Activated B cell treated with CpG ODN at 0.5 μM for 24 hours (primary cell): Measurements from ENCODE around the gene ELL. TPM values are rescaled to one million over a fixed set of nuclear protein-coding genes. Genes with fewer than 3 reads are reported as not detected.

Source experiments
- ATAC-seq: fragments of 200-7000 bp; cut with Tn5 transposase; one replicate; pipeline ENCODE4 v1.10.0; 2021; ENCODE audit warnings: low read depth, mild to moderate bottlenecking, moderate library complexity
- CTCF ChIA-PET: fragments of 350-600 bp; sonication (Branson Sonifier 250); formaldehyde crosslinking; loops from one replicate; lab custom pipeline; 2021; ENCODE audit warnings: antibody characterized with exemption; lab: Charles Lee
- POLR2A ChIA-PET: fragments of 350-600 bp; sonication (Branson Sonifier 250); formaldehyde crosslinking; loops from one replicate; lab custom pipeline; 2021; ENCODE audit warnings: antibody characterized with exemption; lab: Charles Lee
- DNase-seq: peaks from one replicate; pipeline ENCODE4 v3.0.0; 2022
- H3K27ac Mint-ChIP-seq: one replicate; pipeline ENCODE4 v1.8.0; 2020; ENCODE audit warnings: mixed read lengths
- H3K27me3 Mint-ChIP-seq: one replicate; pipeline ENCODE4 v1.8.0; 2021; ENCODE audit warnings: mixed read lengths
- H3K36me3 Mint-ChIP-seq: one replicate; pipeline ENCODE4 v1.8.0; 2021; ENCODE audit warnings: low read depth, mixed read lengths
- H3K4me1 Mint-ChIP-seq: one replicate; pipeline ENCODE4 v1.8.0; 2021; ENCODE audit warnings: mixed read lengths
- H3K4me3 Mint-ChIP-seq: one replicate; pipeline ENCODE4 v1.8.0; 2020; ENCODE audit warnings: mild to moderate bottlenecking, mixed read lengths
- H3K9me3 Mint-ChIP-seq: one replicate; pipeline ENCODE4 v1.8.0; 2020; ENCODE audit warnings: mixed read lengths
- intact Hi-C: fragments of 100-400 bp; cut with micrococcal nuclease; formaldehyde crosslinking; loops from one replicate; pipeline ENCODE4 v1.15.1; 2024
- total RNA-seq: library from RNA; stranded (reverse); gene quantifications from 2 replicates; pipeline ENCODE4 v1.2.3, GENCODE V29; 2022
- TF ChIP-seq, protein P1 (sequence below): fragments of 200-600 bp; IDR thresholded peaks from one replicate; pipeline ENCODE4 v1.8.0; 2022; ENCODE audit warnings: antibody characterized with exemption, mild to moderate bottlenecking

The ELL gene
- total RNA-seq, 1 donor from 2014 or later = 32.6 TPM

DNA sequence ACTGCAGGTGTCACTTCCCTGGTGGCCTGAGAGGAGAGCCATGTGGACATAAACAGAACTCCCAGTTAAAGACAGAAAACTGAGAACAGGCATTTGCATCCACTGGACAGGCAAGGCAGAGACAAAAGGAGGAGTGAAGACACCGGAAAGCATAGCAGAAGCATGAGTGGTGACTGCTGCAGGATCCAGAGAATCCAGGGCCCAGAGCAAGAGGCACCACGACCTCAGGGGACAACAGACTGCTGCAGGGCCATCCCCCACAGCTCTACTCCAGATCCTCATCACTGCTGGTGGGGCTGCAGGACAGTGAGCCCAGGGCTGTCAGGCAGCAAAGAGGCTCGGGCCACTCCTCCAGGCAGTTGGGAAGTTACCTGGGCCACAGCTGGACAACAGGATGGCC, 69.5 kb downstream of the ELL start:
- Mint-ChIP-seq H3K9me3 (no peaks in the 10 kb centered on the region), H3K27ac (no peak overlapping the region), H3K4me3 (no peak overlapping the region), H3K27me3 (no peaks in the 10 kb centered on the region), H3K36me3 (peaks cover 60% of the 10 kb centered on the region), H3K4me1 (peaks cover 5% of the 10 kb centered on the region)
- intact Hi-C loops = loop anchor here (5.0 to 10.0 kb wide), 2 partner anchors 135 to 222 kb away; partner anchors contain the start of gene REX1BD
- POLR2A ChIA-PET = no interaction called here
- no peak for ATAC-seq
- CTCF ChIA-PET = interaction anchor here (0.9 to 2.1 kb wide), 3 partner anchors 9 to 395 kb away, joined by 3 to 15 read pairs (median 5); no protein-coding TSS in a partner anchor
- no peak for DNase-seq
- TF ChIP-seq, protein P1, sequence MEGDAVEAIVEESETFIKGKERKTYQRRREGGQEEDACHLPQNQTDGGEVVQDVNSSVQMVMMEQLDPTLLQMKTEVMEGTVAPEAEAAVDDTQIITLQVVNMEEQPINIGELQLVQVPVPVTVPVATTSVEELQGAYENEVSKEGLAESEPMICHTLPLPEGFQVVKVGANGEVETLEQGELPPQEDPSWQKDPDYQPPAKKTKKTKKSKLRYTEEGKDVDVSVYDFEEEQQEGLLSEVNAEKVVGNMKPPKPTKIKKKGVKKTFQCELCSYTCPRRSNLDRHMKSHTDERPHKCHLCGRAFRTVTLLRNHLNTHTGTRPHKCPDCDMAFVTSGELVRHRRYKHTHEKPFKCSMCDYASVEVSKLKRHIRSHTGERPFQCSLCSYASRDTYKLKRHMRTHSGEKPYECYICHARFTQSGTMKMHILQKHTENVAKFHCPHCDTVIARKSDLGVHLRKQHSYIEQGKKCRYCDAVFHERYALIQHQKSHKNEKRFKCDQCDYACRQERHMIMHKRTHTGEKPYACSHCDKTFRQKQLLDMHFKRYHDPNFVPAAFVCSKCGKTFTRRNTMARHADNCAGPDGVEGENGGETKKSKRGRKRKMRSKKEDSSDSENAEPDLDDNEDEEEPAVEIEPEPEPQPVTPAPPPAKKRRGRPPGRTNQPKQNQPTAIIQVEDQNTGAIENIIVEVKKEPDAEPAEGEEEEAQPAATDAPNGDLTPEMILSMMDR = no peak

DNA sequence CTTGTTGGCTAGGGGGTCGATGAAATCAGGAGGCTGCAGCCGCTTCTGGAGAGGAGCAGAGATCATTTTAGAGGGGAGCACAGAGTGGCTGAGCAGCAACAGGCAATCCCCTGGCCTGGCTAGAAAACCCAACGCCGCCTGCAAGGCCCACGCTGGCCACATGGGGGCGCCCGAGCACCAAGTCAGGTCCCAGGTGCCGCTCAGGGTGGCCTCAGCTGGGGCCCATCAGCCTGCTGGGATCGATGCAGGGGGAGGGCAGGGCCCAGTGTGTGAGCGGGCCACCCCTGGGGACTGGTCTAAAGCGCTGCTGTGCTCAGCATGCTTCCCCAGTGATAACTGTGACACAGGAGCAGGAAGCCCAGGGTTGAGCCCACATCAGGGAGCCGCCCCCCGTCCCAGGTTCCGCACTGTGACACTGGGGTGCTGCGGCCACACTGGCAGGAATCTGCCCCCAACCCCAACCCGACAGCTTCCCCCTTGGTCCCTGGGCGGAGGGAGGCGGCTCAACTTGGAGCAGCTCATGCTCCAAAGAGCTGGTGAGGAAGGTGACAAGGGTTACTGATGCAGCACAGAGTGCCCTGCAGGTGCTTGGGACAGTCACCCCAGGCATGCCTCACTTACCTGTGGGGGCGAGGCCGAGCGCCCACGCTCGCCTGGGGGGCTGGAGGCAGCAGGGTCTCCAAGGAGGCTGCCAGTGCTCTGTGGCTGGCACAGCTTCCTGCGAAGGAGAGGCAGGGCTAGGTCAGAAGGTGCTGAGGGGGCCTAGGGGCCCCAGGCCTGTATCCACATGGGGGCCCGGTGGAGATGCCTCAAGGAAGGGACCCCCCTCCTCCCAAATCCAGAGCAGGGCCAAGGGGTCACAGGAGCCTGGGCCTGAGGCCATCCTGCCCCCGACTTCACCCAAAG, 70.7 kb downstream of the ELL start:
- POLR2A ChIA-PET = interaction anchor here (0.6 to 1.0 kb wide), 3 partner anchors 11 to 138 kb away, joined by 3 to 9 read pairs (median 4); partner anchors contain the start of gene REX1BD
- Mint-ChIP-seq H3K4me1 (peaks cover 5% of the 10 kb centered on the region), H3K36me3 (peaks cover 61% of the 10 kb centered on the region), H3K9me3 (no peaks in the 10 kb centered on the region), H3K27ac (no peak overlapping the region), H3K27me3 (no peaks in the 10 kb centered on the region), H3K4me3 (no peak overlapping the region)
- DNase-seq (peak; percentile 90), ATAC-seq (peak; percentile 97)
- intact Hi-C loops = loop anchor here (1.0 to 10.0 kb wide), 7 partner anchors 11 to 490 kb away; partner anchors contain the start of genes HOMER3 and REX1BD
- TF ChIP-seq, protein P1 = peak; percentile 45
- CTCF ChIA-PET = interaction anchor here (0.6 to 2.1 kb wide), 15 partner anchors 10 to 468 kb away, joined by 3 to 15 read pairs (median 3); partner anchors contain the start of genes COPE, DDX49, REX1BD and SSBP4

DNA sequence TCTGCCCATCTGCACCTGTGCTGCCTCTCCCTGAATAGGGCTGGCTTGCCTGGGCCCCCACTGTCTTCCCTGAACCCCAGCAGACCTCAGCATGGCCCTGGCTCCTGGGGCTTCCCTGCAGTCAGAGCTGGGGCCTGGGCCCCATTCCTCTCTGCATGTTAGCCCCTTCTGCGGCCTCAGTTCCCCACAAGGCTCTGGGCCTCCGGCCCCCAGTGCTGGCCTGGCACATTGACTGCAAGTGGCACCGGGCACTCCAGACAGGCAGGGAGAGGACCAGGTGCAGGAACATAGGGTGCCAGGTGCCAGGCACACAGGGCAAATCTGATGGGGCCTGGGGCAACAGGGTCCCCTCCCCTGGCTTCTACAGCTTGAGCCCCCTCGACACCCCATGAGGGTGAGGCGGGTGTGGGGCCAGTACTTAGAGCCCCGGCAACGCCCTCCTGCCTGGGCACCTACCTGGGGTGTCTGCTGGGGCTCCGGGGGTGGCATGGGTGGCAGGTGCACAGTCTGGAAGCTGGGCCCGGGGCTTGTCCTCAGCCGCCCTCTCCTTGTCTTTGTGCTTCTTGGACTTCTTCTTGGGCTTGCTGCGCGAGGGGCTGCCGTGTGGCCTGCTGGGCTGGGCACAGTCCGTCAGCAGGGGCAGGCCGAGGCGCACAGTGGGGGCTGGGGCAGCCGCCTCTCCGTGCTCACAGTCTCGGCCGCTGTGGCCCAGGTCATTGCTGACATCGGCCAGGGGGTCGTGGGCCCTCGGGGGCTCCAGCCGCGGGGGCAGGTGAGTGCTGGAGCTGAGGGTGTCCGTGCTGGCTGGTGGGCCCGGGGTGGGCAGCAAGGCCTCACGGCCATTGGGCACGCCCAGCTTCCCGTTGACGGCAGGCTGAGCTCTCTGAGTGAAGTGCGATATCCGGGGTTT, 71.6 kb downstream of the ELL start:
- TF ChIP-seq, protein P1 = no peak
- ChIA-PET POLR2A (interaction anchor here (0.6 kb wide), 1 partner anchor 72 kb away, joined by 9 read pairs; no protein-coding TSS in a partner anchor), CTCF (interaction anchor here (0.7 to 2.1 kb wide), 12 partner anchors 11 to 465 kb away, joined by 3 to 15 read pairs (median 3); partner anchors contain the start of genes SSBP4 and UBA52)
- H3K4me3 Mint-ChIP-seq = no peak overlapping the region
- intact Hi-C loops = loop anchor here (2.0 to 10.0 kb wide), 3 partner anchors 13 to 225 kb away; partner anchors contain the start of gene REX1BD
- no peaks in the 10 kb centered on the region for H3K27me3 Mint-ChIP-seq
- no peaks in the 10 kb centered on the region for H3K9me3 Mint-ChIP-seq
- no peak for ATAC-seq
- no peak overlapping the region for H3K27ac Mint-ChIP-seq
- no peak for DNase-seq
- H3K4me1 Mint-ChIP-seq = peaks cover 5% of the 10 kb centered on the region
- H3K36me3 Mint-ChIP-seq = peaks cover 58% of the 10 kb centered on the region

DNA sequence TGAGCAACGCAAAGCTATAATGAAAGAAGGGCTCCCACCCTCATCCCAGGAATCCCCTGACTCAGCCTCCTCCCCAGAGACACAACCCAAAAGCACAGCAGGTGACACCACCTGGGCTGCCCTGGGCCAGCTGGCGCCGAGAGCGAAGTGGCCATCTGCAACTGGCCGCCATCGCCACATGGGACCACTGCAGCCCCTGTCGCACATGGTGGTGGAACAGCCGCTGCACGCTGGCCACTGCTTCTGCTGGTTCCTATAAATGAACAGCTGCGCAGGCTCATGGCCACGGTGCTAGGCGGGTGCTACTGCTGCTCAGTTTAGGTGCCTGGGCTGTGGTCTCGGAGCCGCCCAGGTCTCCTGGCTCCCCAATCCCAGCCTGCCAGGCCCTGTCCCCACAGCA, 72.3 kb downstream of the ELL start:
- CTCF ChIA-PET = no interaction called here
- Mint-ChIP-seq H3K27ac (no peak overlapping the region), H3K36me3 (peaks cover 63% of the 10 kb centered on the region), H3K9me3 (no peaks in the 10 kb centered on the region), H3K27me3 (no peaks in the 10 kb centered on the region), H3K4me1 (peaks cover 5% of the 10 kb centered on the region), H3K4me3 (no peak overlapping the region)
- DNase-seq = no peak
- ATAC-seq = no peak
- POLR2A ChIA-PET = no interaction called here
- TF ChIP-seq, protein P1 = no peak
- intact Hi-C loops = no loop called here
